ENCODE results near the gene SP6. TPM values are rescaled to one million over a fixed set of nuclear protein-coding genes. Genes with fewer than 3 reads are reported as not detected.

The SP6 gene
- total RNA-seq, 3 donors from 2014 or later: 2.0 to 11.6 (median 4.7) TPM

- Histone ChIP-seq H3K36me3 (ENCODE audit: low read depth) (no peaks in the 10 kb centered on the region), H3K9me3 (no peaks in the 10 kb centered on the region), H3K4me3 (no peak overlapping the region), H3K4me1 (ENCODE audit: low read depth) (peaks cover 15% of the 10 kb centered on the region)
- TF ChIP-seq CTCF (IDR thresholded peaks at IDR 0.05): peak; percentile 91
- DNase-seq (peak; percentile 88 to 97 (median 94)), ATAC-seq (peak; percentile 83)
- intact Hi-C loops (cut with DNase I, micrococcal nuclease): loop anchor here (2.0 to 5.0 kb wide), 2 partner anchors 48 to 49 kb away; partner anchors contain the start of gene SCRN2 (in 2 of the 2)
Observed at GRCh38 chr17:47889734-47890529, 39.0 kb upstream of the SP6 start.

GRCh38 chr17:47888293-47888692, 37.3 kb upstream of the SP6 start:
- Histone ChIP-seq H3K36me3 (ENCODE audit: low read depth) (no peaks in the 10 kb centered on the region), H3K4me3 (no peak overlapping the region), H3K9me3 (no peaks in the 10 kb centered on the region), H3K4me1 (ENCODE audit: low read depth) (peaks cover 23% of the 10 kb centered on the region)
- intact Hi-C loops (cut with DNase I, micrococcal nuclease): no loop called here
- TF ChIP-seq CTCF (IDR thresholded peaks at IDR 0.05): no peak
- DNase-seq (no peak), ATAC-seq (no peak)

GRCh38 chr17:47884905-47885730, 34.2 kb upstream of the SP6 start:
- peaks cover 39% of the 10 kb centered on the region for H3K4me1 ChIP-seq (ENCODE audit: low read depth)
- H3K4me3 ChIP-seq: no peak overlapping the region
- no peaks in the 10 kb centered on the region for H3K36me3 ChIP-seq (ENCODE audit: low read depth)
- DNase-seq (peak; percentile 72 to 74 (median 74)), ATAC-seq (peak; percentile 76)
- intact Hi-C loops (cut with DNase I, micrococcal nuclease): loop anchor here in 1 of 2 donors (5.0 kb wide), 1 partner anchor 38 kb away; no protein-coding TSS in a partner anchor
- no peak for TF ChIP-seq CTCF (IDR thresholded peaks at IDR 0.05)
- no peaks in the 10 kb centered on the region for H3K9me3 ChIP-seq

GRCh38 chr17:47884427-47884740, 33.4 kb upstream of the SP6 start:
- H3K4me1 ChIP-seq (ENCODE audit: low read depth): peaks cover 39% of the 10 kb centered on the region
- intact Hi-C loops (cut with DNase I, micrococcal nuclease): loop anchor here in 1 of 2 donors (5.0 kb wide), 1 partner anchor 37 kb away; no protein-coding TSS in a partner anchor
- ATAC-seq: no peak

More at GRCh38 chr17:47884427-47884740, 33.4 kb upstream of the SP6 start:
- TF ChIP-seq CTCF (IDR thresholded peaks at IDR 0.05): no peak
- DNase-seq: peak in 1 of 3 donors; percentile 70
- Histone ChIP-seq H3K4me3 (no peak overlapping the region), H3K9me3 (no peaks in the 10 kb centered on the region), H3K36me3 (ENCODE audit: low read depth) (no peaks in the 10 kb centered on the region)

Measured in mucosa of descending colon (tissue), 3 donors.